Measurements from ENCODE around the gene ABCC3. TPM values are rescaled to one million over a fixed set of nuclear protein-coding genes. Genes with fewer than 3 reads are reported as not detected.

Gene ABCC3
- total and polyA plus RNA-seq, 9 of the 15 experiments (the other 6 are each of a cell fraction or from before 2014, with no cell fraction given), result 0.03 to 1.6 (median 0.42) TPM; not detected in 5

- TF ChIP-seq THAP12 (CRISPR knock-in tag; IDR thresholded peaks at IDR 0.05), result no peak
- TF ChIP-seq HMBOX1 (IDR thresholded peaks at IDR 0.05), result no peak
- TF ChIP-seq ZNF668 (CRISPR knock-in tag; IDR thresholded peaks at IDR 0.05), result no peak
- TF ChIP-seq SP1 (CRISPR knock-in tag; IDR thresholded peaks at IDR 0.05), result no peak
- TF ChIP-seq ZNF592 (IDR thresholded peaks at IDR 0.05), result peak; percentile 98
- no peak for TF ChIP-seq HCFC1 (IDR thresholded peaks at IDR 0.05; ENCODE audit: low read depth, low read length)
- TF ChIP-seq TEAD2 (tag; IDR thresholded peaks at IDR 0.05), result peak; percentile 19; the same call in 1 of the 2 replicates
- TF ChIP-seq NCOR1 (IDR thresholded peaks at IDR 0.05), result peak; percentile 63; the same call in 1 of the 2 replicates
- TF ChIP-seq RFX7 (CRISPR knock-in tag; IDR thresholded peaks at IDR 0.05), result no peak
- no peak for TF ChIP-seq HDAC3 (IDR thresholded peaks at IDR 0.05; ENCODE audit: borderline replicate concordance, partially characterized antibody)
- no peak for TF ChIP-seq RBM14 (IDR thresholded peaks at IDR 0.05; ENCODE audit: borderline replicate concordance, insufficient read depth, low read depth, low read length)
- TF ChIP-seq PCBP2 (IDR thresholded peaks at IDR 0.05; ENCODE audit: low read depth, low read length, poor library complexity, severe bottlenecking), result no peak
- TF ChIP-seq CTCF (IDR thresholded peaks at IDR 0.05 in 2 of 3, conservative IDR thresholded peaks at IDR 0.05 in 1 of 3; ENCODE audit: insufficient read depth in 2 of 3, low read depth in 1 of 3, low read length in 3 of 3), result no peak
- no peak for TF ChIP-seq SIX5 (IDR thresholded peaks at IDR 0.05; ENCODE audit: borderline replicate concordance in 1 of 2, insufficient read depth in 1 of 2, low read depth in 1 of 2, low read length in 2 of 2)
- 0 out of 2 replicates have a peak, but pooled peaks have one; percentile 3 for TF ChIP-seq ZNF354B (CRISPR knock-in tag; IDR thresholded peaks at IDR 0.05)
- TF ChIP-seq HEY1 (CRISPR knock-in tag; IDR thresholded peaks at IDR 0.05; ENCODE audit: borderline replicate concordance), result no peak
- no peak for TF ChIP-seq ZNF551 (CRISPR knock-in tag; IDR thresholded peaks at IDR 0.05)
- TF ChIP-seq ZNF140 (CRISPR knock-in tag; IDR thresholded peaks at IDR 0.05), result no peak
- peak; percentile 99 for TF ChIP-seq NFE2 (IDR thresholded peaks at IDR 0.05; ENCODE audit: low read depth)
Measured at GRCh38 chr17:50661795-50662391, 27.2 kb downstream of the ABCC3 start (continued).
